Heart right ventricle (tissue), 16 donors: ENCODE measurements around the gene NCKAP5. TPM values are rescaled to one million over a fixed set of nuclear protein-coding genes. Genes with fewer than 3 reads are reported as not detected.

Source experiments
- ATAC-seq, 8 donors: fragments of 200-7000 bp; cut with Tn5 transposase; one replicate each; pipeline ENCODE4 v1.9.1; 2020; ENCODE audit warnings: mild to moderate bottlenecking in 8 of 8, moderate library complexity in 8 of 8, moderate number of reproducible peaks in 1 of 8
- DNase-seq, 2 donors: peaks; one replicate each; pipeline ENCODE4 v3.0.0-alpha.2; 2020
- H3K27ac ChIP-seq, 10 donors: fragments of 200-600 bp; sonication (generic) in 2 of 10; one replicate each; pipeline versions ENCODE4 v1.5.0 to v1.8.0; 2020 to 2022; ENCODE audit warnings: mild to moderate bottlenecking in 3 of 10
- H3K27me3 ChIP-seq, 7 donors: fragments of 200-600 bp; one replicate each; pipeline ENCODE4 v1.8.0; 2021 to 2022; ENCODE audit warnings: mild to moderate bottlenecking in 2 of 7
- H3K36me3 ChIP-seq, 9 donors: fragments of 200-600 bp; sonication (generic) in 1 of 9; one replicate each; pipeline versions ENCODE4 v1.5.0 to v1.8.0; 2020 to 2022; ENCODE audit warnings: mild to moderate bottlenecking in 2 of 9
- H3K4me1 ChIP-seq, 9 donors: fragments of 200-600 bp; sonication (generic) in 1 of 9; one replicate each; pipeline versions ENCODE4 v1.5.0 to v1.8.0; 2020 to 2022; ENCODE audit warnings: mild to moderate bottlenecking in 4 of 9
- H3K4me3 ChIP-seq, 10 donors: fragments of 200-600 bp; sonication (generic) in 2 of 10; one replicate each; pipeline versions ENCODE4 v1.5.0 to v1.8.0; 2020 to 2022; ENCODE audit warnings: mild to moderate bottlenecking in 7 of 10, moderate library complexity in 2 of 10
- H3K9me3 ChIP-seq, 11 donors: fragments of 200-600 bp in 10 of 11; sonication (generic) in 2 of 11; one replicate each; pipeline versions ENCODE4 v1.5.0 to v1.8.0; 2013 to 2022; ENCODE audit warnings: mild to moderate bottlenecking in 2 of 11, control low read depth in 1 of 11, moderate library complexity in 1 of 11
- CTCF ChIP-seq, 9 donors: fragments of 200-600 bp; sonication (generic) in 2 of 9; IDR thresholded peaks; one replicate each; pipeline versions ENCODE4 v1.5.0 to v1.8.0; 2021 to 2022; ENCODE audit warnings: antibody characterized with exemption in 9 of 9, mild to moderate bottlenecking in 5 of 9, moderate library complexity in 1 of 9
- WGBS, 2 donors: extraction: QIAGEN DNeasy Blood & Tissue Kit; methylation state at CpG; one replicate each; pipeline ENCODE4 v1.1.7; 2013; ENCODE audit warnings: inconsistent platforms in 1 of 2; 5-methylcytosine and 5-hydroxymethylcytosine counted together
- intact Hi-C, 10 donors: fragments of 100-400 bp; cut with DNase I; formaldehyde crosslinking; loops; one replicate each; pipeline versions ENCODE4 v1.11.1 to v1.14.2; 2022
- polyA plus RNA-seq, 2 donors: library from polyadenylated mRNA; stranded (reverse); fragments of 200-250 nt; gene quantifications; one replicate each; pipeline ENCODE4 v1.2.3, GENCODE V29; 2013
- total RNA-seq, 10 donors: library from RNA; stranded (reverse); fragmentation: NEBNext Ultra II Directional in 3 of 10; extraction: Animal tissue kit (Norgen Biotek cat#: 25700) in 3 of 10; gene quantifications; one replicate each; pipeline versions ENCODE4 v1.2.1 to v1.2.4, GENCODE V29; 2021 to 2023
- donor health status: Arrhythmogenic right ventricular cardiomyopathy.
- donor health status: ischemic (EF 13 %, LVEDD 7.1; RV severe dilation, severe dysfunction).
- donor health status: healthy with polysubstance abuse.
- donor health status: DM: no; HTN: yes; CAD: no.
- donor health status: DM: no; HTN: no; CAD: no.
- donor health status: ischemic (EF 25% LVEDD 6.9; RV normal size, moderate dysfunction).
- donor health status: ischemic (EF 25% LVEDD 5.7; RV mildly dilated, moderate dysfunction).
- donor health status: healthy.
- donor health status: DM: yes; HTN: yes; CAD: no.
- donor health status: Ischemic cardiomyopathy.
- donor health status: ischemic (EF 35%, LVEDD 5.7; RV mildly dilated, moderate dysfunction).
- donor health status: nonischemic (EF 11% LVEDD 7.7; RV severe dilation, severe dysfunction).
- donor health status: DM: yes; HTN: yes; CAD: no.
- donor health status: PGD.
- donor health status: ischemic (EF 29% LVEDD 5.4; RV normal size, mild dysfunction).
- donor health status: nonischemic (EF 23%, LVEDD 6.1; RV moderate dilation, normal function).

NCKAP5 gene
- total and polyA plus RNA-seq, 12 donors, result 0.57 to 11.7 (median 6.2) TPM

GRCh38 chr2:132636346-132636745 is 931.9 kb downstream of the NCKAP5 start:
- 43 to 48% methylated on average over 1 of the region's 1 CpG for WGBS, 2 donors
- no peak overlapping the region for H3K4me3 ChIP-seq
- ATAC-seq (no peak), DNase-seq (no peak)
- H3K27ac ChIP-seq, result no peak overlapping the region
- intact Hi-C loops, result no loop called here
- peaks cover 0 to 7% (median 0%) of the 10 kb centered on the region in 9 donors for H3K4me1 ChIP-seq
- peaks cover 0 to 18% (median 0%) of the 10 kb centered on the region in 7 donors for H3K27me3 ChIP-seq
- H3K36me3 ChIP-seq, result no peaks in the 10 kb centered on the region
- no peaks in the 10 kb centered on the region for H3K9me3 ChIP-seq
- no peak for TF ChIP-seq CTCF (IDR thresholded peaks at IDR 0.05)

DNA sequence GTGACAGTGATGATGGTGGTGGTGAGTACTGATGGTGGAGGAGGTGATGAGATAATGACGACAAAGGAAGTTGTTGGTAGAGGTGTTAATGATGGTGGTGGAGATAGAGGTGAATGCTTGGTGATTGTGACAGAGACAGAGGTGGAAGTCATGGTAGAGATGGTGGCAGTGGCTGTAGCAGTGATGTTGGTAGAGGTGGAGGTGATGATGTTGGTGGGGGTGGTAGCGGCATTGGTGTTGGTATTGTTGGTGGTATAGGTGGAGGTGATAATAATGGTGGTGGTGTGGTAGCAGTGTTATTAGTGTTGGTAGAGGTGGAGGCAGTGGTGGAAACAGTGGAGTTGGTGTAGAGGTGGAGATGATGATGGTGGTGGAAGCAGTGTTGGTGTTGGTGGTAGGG is 934.6 kb downstream of the NCKAP5 start:
- WGBS, 2 donors, result 83 to 89% methylated on average over 2 of the region's 2 CpGs
- Histone ChIP-seq H3K4me1 (peaks cover 0 to 7% (median 0%) of the 10 kb centered on the region in 9 donors), H3K36me3 (no peaks in the 10 kb centered on the region), H3K27ac (no peak overlapping the region), H3K27me3 (peaks cover 0 to 8% (median 0%) of the 10 kb centered on the region in 7 donors), H3K4me3 (no peak overlapping the region), H3K9me3 (no peaks in the 10 kb centered on the region)
- ATAC-seq (no peak), DNase-seq (no peak)
- TF ChIP-seq CTCF (IDR thresholded peaks at IDR 0.05), result no peak
- intact Hi-C loops, result no loop called here

GRCh38 chr2:132632000-132632649 is 936.1 kb downstream of the NCKAP5 start:
- H3K27ac ChIP-seq, result no peak overlapping the region
- WGBS, 2 donors, result 74 to 75% methylated on average over 6 of the region's 6 CpGs
- intact Hi-C loops, result no loop called here

GRCh38 chr2:132627536-132627935 is 940.7 kb downstream of the NCKAP5 start:
- H3K4me3 ChIP-seq, result no peak overlapping the region
- H3K9me3 ChIP-seq, result no peaks in the 10 kb centered on the region
- no peaks in the 10 kb centered on the region for H3K36me3 ChIP-seq
- TF ChIP-seq CTCF (IDR thresholded peaks at IDR 0.05), result no peak
- peaks cover 0 to 11% (median 0%) of the 10 kb centered on the region in 9 donors for H3K4me1 ChIP-seq
- WGBS, 2 donors, result 71 to 80% methylated on average over 3 of the region's 3 CpGs
- ATAC-seq, result no peak
- intact Hi-C loops, result no loop called here
- H3K27me3 ChIP-seq, result peaks cover 0 to 4% (median 0%) of the 10 kb centered on the region in 7 donors
- no peak for DNase-seq
- H3K27ac ChIP-seq, result no peak overlapping the region

More at GRCh38 chr2:132632000-132632649, 936.1 kb downstream of the NCKAP5 start:
- Histone ChIP-seq H3K4me1 (peaks cover 0 to 7% (median 0%) of the 10 kb centered on the region in 9 donors), H3K4me3 (no peak overlapping the region), H3K36me3 (no peaks in the 10 kb centered on the region), H3K9me3 (no peaks in the 10 kb centered on the region), H3K27me3 (peaks cover 0 to 8% (median 0%) of the 10 kb centered on the region in 7 donors)
- no peak for TF ChIP-seq CTCF (IDR thresholded peaks at IDR 0.05)
- ATAC-seq (no peak), DNase-seq (no peak)
